WTC11 (cell line): Measurements from ENCODE around the gene SAPCD2. TPM values are rescaled to one million over a fixed set of nuclear protein-coding genes. Genes with fewer than 3 reads are reported as not detected.

Experiments
- ATAC-seq: fragments of 200-7000 bp; cut with Tn5 transposase; 2 replicates; pipeline ENCODE4 v1.10.0; 2021; ENCODE audit warnings: mild to moderate bottlenecking, moderate library complexity
- CTCF ChIA-PET: fragments of 300-600 bp; sonication (Branson Sonifier 250); formaldehyde crosslinking; loops from one replicate; lab custom pipeline; 2021; ENCODE audit warnings: antibody characterized with exemption; lab: Charles Lee
- POLR2A ChIA-PET: fragments of 350-600 bp; sonication (Branson Sonifier 250); formaldehyde crosslinking; loops from one replicate; lab custom pipeline; 2021; ENCODE audit warnings: antibody characterized with exemption; lab: Charles Lee
- DNase-seq: peaks from one replicate; pipeline ENCODE4 v3.0.0; 2021; ENCODE audit warnings: low spot score
- H3K27ac Mint-ChIP-seq: 2 replicates; pipeline ENCODE4 v1.8.0; 2021; ENCODE audit warnings: mixed read lengths
- H3K27me3 Mint-ChIP-seq: 2 replicates; pipeline ENCODE4 v1.8.0; 2021; ENCODE audit warnings: low read depth, mild to moderate bottlenecking, moderate library complexity, mixed read lengths
- H3K36me3 Mint-ChIP-seq: 2 replicates; pipeline ENCODE4 v1.8.0; 2021; ENCODE audit warnings: mixed read lengths
- H3K4me1 Mint-ChIP-seq: 2 replicates; pipeline ENCODE4 v1.8.0; 2022; ENCODE audit warnings: mixed read lengths
- H3K4me3 Mint-ChIP-seq: 2 replicates; pipeline ENCODE4 v1.8.0; 2021; ENCODE audit warnings: mild to moderate bottlenecking, moderate library complexity, mixed read lengths
- H3K9me3 Mint-ChIP-seq: 2 replicates; pipeline ENCODE4 v1.8.0; 2021; ENCODE audit warnings: mixed read lengths
- EMX1 ChIP-seq: fragments of 250-450 bp; sonication (Bioruptor Pico); IDR thresholded peaks from 2 replicates; pipeline ENCODE4 v1.8.0; 2021; ENCODE audit warnings: mild to moderate bottlenecking
- ETV6 ChIP-seq: sonication (generic); formaldehyde crosslinking; IDR thresholded peaks from 2 replicates; pipeline ENCODE4 v1.8.1; 2022; ENCODE audit warnings: mild to moderate bottlenecking, missing genetic modification reagents
- FOXP1 ChIP-seq: sonication (generic); formaldehyde crosslinking; IDR thresholded peaks from 2 replicates; pipeline ENCODE4 v1.8.0; 2022; ENCODE audit warnings: missing genetic modification reagents, mild to moderate bottlenecking, moderate library complexity, borderline replicate concordance
- NR3C1 ChIP-seq: sonication (generic); formaldehyde crosslinking; conservative IDR thresholded peaks from 2 replicates; pipeline ENCODE4 v1.8.1; 2023; ENCODE audit warnings: low read depth, mild to moderate bottlenecking, missing genetic modification reagents
- RELA ChIP-seq: sonication (generic); formaldehyde crosslinking; IDR thresholded peaks from 2 replicates; pipeline ENCODE4 v1.8.1; 2022; ENCODE audit warnings: missing genetic modification reagents, mild to moderate bottlenecking, borderline replicate concordance
- SP1 ChIP-seq: sonication (generic); formaldehyde crosslinking; conservative IDR thresholded peaks from 2 replicates; pipeline ENCODE4 v1.8.1; 2022; ENCODE audit warnings: missing genetic modification reagents
- ZMAT4 ChIP-seq: fragments of 250-450 bp; sonication (Bioruptor Pico); IDR thresholded peaks from 2 replicates; pipeline ENCODE4 v1.9.0; 2021; ENCODE audit warnings: mild to moderate bottlenecking
- ZNF232 ChIP-seq: sonication (generic); formaldehyde crosslinking; IDR thresholded peaks from 2 replicates; pipeline ENCODE4 v1.8.0; 2022; ENCODE audit warnings: mild to moderate bottlenecking, missing genetic modification reagents
- ZNF317 ChIP-seq: sonication (generic); formaldehyde crosslinking; IDR thresholded peaks from 2 replicates; pipeline ENCODE4 v1.8.1; 2023; ENCODE audit warnings: low read depth, mild to moderate bottlenecking, moderate library complexity, missing genetic modification reagents, borderline replicate concordance
- ZNF396 ChIP-seq: fragments of 250-450 bp; sonication (Bioruptor Pico); IDR thresholded peaks from 2 replicates; pipeline ENCODE4 v1.8.0; 2021; ENCODE audit warnings: mild to moderate bottlenecking, moderate library complexity, borderline replicate concordance
- ZNF423 ChIP-seq: fragments of 250-450 bp; sonication (Bioruptor Pico); IDR thresholded peaks from 2 replicates; pipeline ENCODE4 v2.1.2; 2022; ENCODE audit warnings: mild to moderate bottlenecking, moderate library complexity
- total RNA-seq: library from RNA; stranded (reverse); gene quantifications from 3 replicates; pipeline ENCODE4 v1.2.3, GENCODE V29; 2021
- TF ChIP-seq, protein P1 (sequence below): sonication (generic); formaldehyde crosslinking; IDR thresholded peaks from 2 replicates; pipeline ENCODE4 v1.8.0; 2022; ENCODE audit warnings: missing genetic modification reagents
- TF ChIP-seq, protein P2 (sequence below): sonication (generic); formaldehyde crosslinking; IDR thresholded peaks from 2 replicates; pipeline ENCODE4 v1.8.1; 2023; ENCODE audit warnings: mild to moderate bottlenecking, missing genetic modification reagents, borderline replicate concordance
- TF ChIP-seq, protein P3 (sequence below): fragments of 200-600 bp; IDR thresholded peaks from 2 replicates; pipeline ENCODE4 v1.8.0; 2022; ENCODE audit warnings: antibody characterized with exemption

SAPCD2 gene
- total RNA-seq, 1 experiment from 2014 or later, result 67.0 TPM

- DNase-seq, result no peak
- POLR2A ChIA-PET, result interaction anchor here (0.7 to 2.9 kb wide), 4 partner anchors 18 to 172 kb away, joined by 3 to 21 read pairs (median 4); partner anchors contain the start of genes MAN1B1 and TUBB4B
- no peaks in the 10 kb centered on the region for H3K9me3 Mint-ChIP-seq
- no peak for ATAC-seq
- H3K4me1 Mint-ChIP-seq, result peaks cover 20% of the 10 kb centered on the region
- CTCF ChIA-PET, result interaction anchor here (0.6 to 10.4 kb wide), 74 partner anchors 9 to 340 kb away, joined by 3 to 240 read pairs (median 7); partner anchors contain the start of genes ABCA2, CYSRT1, DPP7 and ENTPD2
- TF ChIP-seq, protein P1, sequence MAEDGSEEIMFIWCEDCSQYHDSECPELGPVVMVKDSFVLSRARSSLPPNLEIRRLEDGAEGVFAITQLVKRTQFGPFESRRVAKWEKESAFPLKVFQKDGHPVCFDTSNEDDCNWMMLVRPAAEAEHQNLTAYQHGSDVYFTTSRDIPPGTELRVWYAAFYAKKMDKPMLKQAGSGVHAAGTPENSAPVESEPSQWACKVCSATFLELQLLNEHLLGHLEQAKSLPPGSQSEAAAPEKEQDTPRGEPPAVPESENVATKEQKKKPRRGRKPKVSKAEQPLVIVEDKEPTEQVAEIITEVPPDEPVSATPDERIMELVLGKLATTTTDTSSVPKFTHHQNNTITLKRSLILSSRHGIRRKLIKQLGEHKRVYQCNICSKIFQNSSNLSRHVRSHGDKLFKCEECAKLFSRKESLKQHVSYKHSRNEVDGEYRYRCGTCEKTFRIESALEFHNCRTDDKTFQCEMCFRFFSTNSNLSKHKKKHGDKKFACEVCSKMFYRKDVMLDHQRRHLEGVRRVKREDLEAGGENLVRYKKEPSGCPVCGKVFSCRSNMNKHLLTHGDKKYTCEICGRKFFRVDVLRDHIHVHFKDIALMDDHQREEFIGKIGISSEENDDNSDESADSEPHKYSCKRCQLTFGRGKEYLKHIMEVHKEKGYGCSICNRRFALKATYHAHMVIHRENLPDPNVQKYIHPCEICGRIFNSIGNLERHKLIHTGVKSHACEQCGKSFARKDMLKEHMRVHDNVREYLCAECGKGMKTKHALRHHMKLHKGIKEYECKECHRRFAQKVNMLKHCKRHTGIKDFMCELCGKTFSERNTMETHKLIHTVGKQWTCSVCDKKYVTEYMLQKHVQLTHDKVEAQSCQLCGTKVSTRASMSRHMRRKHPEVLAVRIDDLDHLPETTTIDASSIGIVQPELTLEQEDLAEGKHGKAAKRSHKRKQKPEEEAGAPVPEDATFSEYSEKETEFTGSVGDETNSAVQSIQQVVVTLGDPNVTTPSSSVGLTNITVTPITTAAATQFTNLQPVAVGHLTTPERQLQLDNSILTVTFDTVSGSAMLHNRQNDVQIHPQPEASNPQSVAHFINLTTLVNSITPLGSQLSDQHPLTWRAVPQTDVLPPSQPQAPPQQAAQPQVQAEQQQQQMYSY (CRISPR knock-in tag), result no peak
- TF ChIP-seq RELA, result no peak
- TF ChIP-seq, protein P2, sequence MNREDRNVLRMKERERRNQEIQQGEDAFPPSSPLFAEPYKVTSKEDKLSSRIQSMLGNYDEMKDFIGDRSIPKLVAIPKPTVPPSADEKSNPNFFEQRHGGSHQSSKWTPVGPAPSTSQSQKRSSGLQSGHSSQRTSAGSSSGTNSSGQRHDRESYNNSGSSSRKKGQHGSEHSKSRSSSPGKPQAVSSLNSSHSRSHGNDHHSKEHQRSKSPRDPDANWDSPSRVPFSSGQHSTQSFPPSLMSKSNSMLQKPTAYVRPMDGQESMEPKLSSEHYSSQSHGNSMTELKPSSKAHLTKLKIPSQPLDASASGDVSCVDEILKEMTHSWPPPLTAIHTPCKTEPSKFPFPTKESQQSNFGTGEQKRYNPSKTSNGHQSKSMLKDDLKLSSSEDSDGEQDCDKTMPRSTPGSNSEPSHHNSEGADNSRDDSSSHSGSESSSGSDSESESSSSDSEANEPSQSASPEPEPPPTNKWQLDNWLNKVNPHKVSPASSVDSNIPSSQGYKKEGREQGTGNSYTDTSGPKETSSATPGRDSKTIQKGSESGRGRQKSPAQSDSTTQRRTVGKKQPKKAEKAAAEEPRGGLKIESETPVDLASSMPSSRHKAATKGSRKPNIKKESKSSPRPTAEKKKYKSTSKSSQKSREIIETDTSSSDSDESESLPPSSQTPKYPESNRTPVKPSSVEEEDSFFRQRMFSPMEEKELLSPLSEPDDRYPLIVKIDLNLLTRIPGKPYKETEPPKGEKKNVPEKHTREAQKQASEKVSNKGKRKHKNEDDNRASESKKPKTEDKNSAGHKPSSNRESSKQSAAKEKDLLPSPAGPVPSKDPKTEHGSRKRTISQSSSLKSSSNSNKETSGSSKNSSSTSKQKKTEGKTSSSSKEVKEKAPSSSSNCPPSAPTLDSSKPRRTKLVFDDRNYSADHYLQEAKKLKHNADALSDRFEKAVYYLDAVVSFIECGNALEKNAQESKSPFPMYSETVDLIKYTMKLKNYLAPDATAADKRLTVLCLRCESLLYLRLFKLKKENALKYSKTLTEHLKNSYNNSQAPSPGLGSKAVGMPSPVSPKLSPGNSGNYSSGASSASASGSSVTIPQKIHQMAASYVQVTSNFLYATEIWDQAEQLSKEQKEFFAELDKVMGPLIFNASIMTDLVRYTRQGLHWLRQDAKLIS (CRISPR knock-in tag), result no peak
- TF ChIP-seq, protein P3, sequence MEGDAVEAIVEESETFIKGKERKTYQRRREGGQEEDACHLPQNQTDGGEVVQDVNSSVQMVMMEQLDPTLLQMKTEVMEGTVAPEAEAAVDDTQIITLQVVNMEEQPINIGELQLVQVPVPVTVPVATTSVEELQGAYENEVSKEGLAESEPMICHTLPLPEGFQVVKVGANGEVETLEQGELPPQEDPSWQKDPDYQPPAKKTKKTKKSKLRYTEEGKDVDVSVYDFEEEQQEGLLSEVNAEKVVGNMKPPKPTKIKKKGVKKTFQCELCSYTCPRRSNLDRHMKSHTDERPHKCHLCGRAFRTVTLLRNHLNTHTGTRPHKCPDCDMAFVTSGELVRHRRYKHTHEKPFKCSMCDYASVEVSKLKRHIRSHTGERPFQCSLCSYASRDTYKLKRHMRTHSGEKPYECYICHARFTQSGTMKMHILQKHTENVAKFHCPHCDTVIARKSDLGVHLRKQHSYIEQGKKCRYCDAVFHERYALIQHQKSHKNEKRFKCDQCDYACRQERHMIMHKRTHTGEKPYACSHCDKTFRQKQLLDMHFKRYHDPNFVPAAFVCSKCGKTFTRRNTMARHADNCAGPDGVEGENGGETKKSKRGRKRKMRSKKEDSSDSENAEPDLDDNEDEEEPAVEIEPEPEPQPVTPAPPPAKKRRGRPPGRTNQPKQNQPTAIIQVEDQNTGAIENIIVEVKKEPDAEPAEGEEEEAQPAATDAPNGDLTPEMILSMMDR, result no peak
- TF ChIP-seq ZNF232, result no peak
- TF ChIP-seq ZNF423 (CRISPR knock-in tag), result no peak
- no peak for TF ChIP-seq ZNF317 (CRISPR knock-in tag)
- no peak for TF ChIP-seq NR3C1 (CRISPR knock-in tag)
- TF ChIP-seq ETV6 (CRISPR knock-in tag), result no peak
- TF ChIP-seq ZMAT4 (CRISPR knock-in tag), result no peak
- no peak for TF ChIP-seq ZNF396 (CRISPR knock-in tag)
- TF ChIP-seq, all 79 proteins: peak for 0
- peak overlapping the region; percentile 69 for H3K4me3 Mint-ChIP-seq
- H3K36me3 Mint-ChIP-seq, result peaks cover 3% of the 10 kb centered on the region
- no peaks in the 10 kb centered on the region for H3K27me3 Mint-ChIP-seq
- H3K27ac Mint-ChIP-seq, result no peak overlapping the region
Measured at GRCh38 chr9:137068539-137069507, 1.5 kb downstream of the SAPCD2 start.

DNA sequence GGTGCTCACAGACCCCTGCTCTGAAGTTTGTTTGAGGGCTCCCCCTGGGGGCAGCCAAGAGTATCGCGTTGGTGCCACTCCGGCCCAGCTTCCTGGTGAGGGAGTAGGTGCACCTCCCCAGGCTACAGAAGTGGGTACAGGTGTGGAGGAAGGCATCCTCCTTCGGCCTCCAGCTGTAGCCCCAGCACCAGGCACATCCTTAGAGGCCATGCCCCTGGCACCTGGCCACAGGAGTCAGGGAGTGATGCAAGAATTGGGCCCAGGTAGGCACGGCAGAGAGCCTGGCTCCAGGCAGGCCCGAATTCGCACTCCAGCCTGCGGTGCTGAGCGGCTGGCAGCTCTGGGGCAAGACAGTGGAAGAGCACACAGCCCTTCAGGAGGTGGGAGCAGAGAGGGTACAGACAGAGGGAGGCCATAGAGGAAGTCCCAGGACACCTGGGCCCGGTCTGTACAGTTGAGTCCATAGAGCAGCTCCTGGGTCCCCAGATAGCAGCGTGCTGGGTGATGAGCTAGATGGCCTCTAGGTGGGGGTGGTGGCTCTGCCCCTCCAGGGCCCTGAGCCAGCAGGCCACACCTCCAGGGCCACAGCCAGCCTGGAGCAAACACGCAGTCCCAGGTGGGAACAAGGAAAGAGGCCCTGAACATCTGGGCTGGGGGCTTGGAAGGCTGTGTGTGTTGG is 2.4 kb downstream of the SAPCD2 start:
- Mint-ChIP-seq H3K27ac (peak overlapping the region; percentile 90), H3K4me3 (peak overlapping the region; percentile 69), H3K9me3 (no peaks in the 10 kb centered on the region), H3K36me3 (peaks cover 3% of the 10 kb centered on the region), H3K27me3 (no peaks in the 10 kb centered on the region), H3K4me1 (peaks cover 20% of the 10 kb centered on the region)
- CTCF ChIA-PET, result interaction anchor here (0.6 to 10.4 kb wide), 84 partner anchors 10 to 725 kb away, joined by 3 to 240 read pairs (median 5); partner anchors contain the start of genes ABCA2, AJM1, CLIC3 and CYSRT1
- POLR2A ChIA-PET, result interaction anchor here (0.6 to 1.0 kb wide), 5 partner anchors 19 to 268 kb away, joined by 3 to 4 read pairs (median 3); partner anchors contain the start of genes MAN1B1 and TUBB4B
- DNase-seq, result peak; percentile 90
- TF ChIP-seq EMX1 (no peak), FOXP1 (CRISPR knock-in tag) (0 out of 2 replicates have a peak, but pooled peaks have one; percentile 24), SP1 (CRISPR knock-in tag) (0 out of 2 replicates have a peak, but pooled peaks have one; percentile 25), ZNF423 (CRISPR knock-in tag) (peak; percentile 84)
- TF ChIP-seq, protein P3, result peak; percentile 81
- peak; percentile 62 for ATAC-seq
